ENCODE data around the gene QRICH1.

- TF ChIP-seq CTCF (IDR thresholded peaks at IDR 0.05) (no peak), POLR2A (IDR thresholded peaks at IDR 0.05) (no peak)
Measured at GRCh38 chr3:48999085-48999858, 94.6 kb downstream of the QRICH1 start.
